PC-9 (cell line): ENCODE measurements around the gene SEMA4A. TPM values are rescaled to one million over a fixed set of nuclear protein-coding genes. Genes with fewer than 3 reads are reported as not detected.

ENCODE experiments used
- BruUV-seq: library from RNA; stranded (reverse); fragments of 400-500 nt; replicated peaks from 2 replicates; lab custom pipeline; 2021; lab: Mats Ljungman, UMichigan
- CTCF ChIA-PET: fragments of 300-600 bp; sonication (Branson Sonifier 250); formaldehyde crosslinking; loops from one replicate; lab custom pipeline; 2022; ENCODE audit warnings: antibody characterized with exemption; lab: Charles Lee
- POLR2A ChIA-PET: fragments of 300-600 bp; sonication (Branson Sonifier 250); formaldehyde crosslinking; loops from one replicate; lab custom pipeline; 2022; ENCODE audit warnings: antibody characterized with exemption; ENCODE audit not compliant: unreplicated experiment; lab: Charles Lee
- DNase-seq, 2 experiments: peaks; one replicate each; pipeline versions ENCODE4 v3.0.0 to v3.0.0-alpha.2; 2015 to 2022; ENCODE audit warnings: mixed read lengths in 1 of 2
- H2AFZ ChIP-seq: fragments of 200-600 bp; sonication (generic); 2 replicates; pipeline ENCODE4 v1.8.1; 2017; ENCODE audit warnings: antibody characterized with exemption
- H3F3A ChIP-seq: fragments of 200-600 bp; sonication (generic); 2 replicates; pipeline ENCODE4 v1.8.1; 2017; ENCODE audit warnings: antibody characterized with exemption, mild to moderate bottlenecking, low read depth; ENCODE audit not compliant: insufficient read depth
- H3K27ac ChIP-seq: fragments of 200-600 bp; sonication (generic); 2 replicates; pipeline ENCODE4 v1.6.1; 2016; ENCODE audit warnings: mixed run types
- H3K27me3 ChIP-seq: fragments of 200-600 bp; sonication (generic); 2 replicates; pipeline ENCODE4 v1.6.1; 2016; ENCODE audit warnings: low read depth, mixed run types; ENCODE audit not compliant: insufficient read depth
- H3K36me3 ChIP-seq: fragments of 200-600 bp; sonication (generic); 2 replicates; pipeline ENCODE4 v1.6.1; 2016; ENCODE audit warnings: low read depth, mixed run types
- H3K4me1 ChIP-seq: fragments of 200-600 bp; sonication (generic); replicated peaks from 2 replicates; pipeline ENCODE4 v1.6.1; 2016; ENCODE audit warnings: mixed run types; ENCODE audit not compliant: insufficient read depth
- H3K4me2 ChIP-seq: fragments of 200-600 bp; sonication (generic); 2 replicates; pipeline ENCODE4 v1.6.1; 2017; ENCODE audit warnings: mixed run types
- H3K4me3 ChIP-seq: fragments of 200-600 bp; sonication (generic); 2 replicates; pipeline ENCODE4 v1.6.1; 2016; ENCODE audit warnings: mixed run types
- H3K79me2 ChIP-seq: fragments of 200-600 bp; sonication (generic); 2 replicates; pipeline ENCODE4 v1.6.1; 2017; ENCODE audit warnings: low read depth, mixed run types
- H3K9me2 ChIP-seq: fragments of 200-600 bp; sonication (generic); 2 replicates; pipeline ENCODE4 v1.8.1; 2017; ENCODE audit warnings: mild to moderate bottlenecking; ENCODE audit not compliant: insufficient read depth
- H3K9me3 ChIP-seq: fragments of 200-600 bp; sonication (generic); 2 replicates; pipeline ENCODE4 v1.8.1; 2016; ENCODE audit warnings: low read depth; ENCODE audit not compliant: insufficient read depth
- H4K20me1 ChIP-seq: fragments of 200-600 bp; sonication (generic); 2 replicates; pipeline ENCODE4 v1.8.1; 2017; ENCODE audit not compliant: insufficient read depth
- CTCF ChIP-seq: fragments of 200-600 bp; sonication (generic); conservative IDR thresholded peaks from 2 replicates; pipeline ENCODE4 v1.6.1; 2017; ENCODE audit warnings: mixed run types, antibody characterized with exemption, mild to moderate bottlenecking, moderate library complexity
- EZH2 ChIP-seq: fragments of 200-600 bp; sonication (generic); IDR thresholded peaks from 2 replicates; pipeline ENCODE4 v1.8.0; 2017; ENCODE audit warnings: antibody characterized with exemption, low read depth
- intact Hi-C: fragments of 100-400 bp; cut with micrococcal nuclease; formaldehyde crosslinking; loops from one replicate; pipeline ENCODE4 v1.10.0; 2022; ENCODE audit not compliant: unreplicated experiment
- total RNA-seq: library from RNA; stranded (reverse); gene quantifications from 2 replicates; pipeline ENCODE4 v1.2.3, GENCODE V29; 2021

Gene SEMA4A
- total RNA-seq, 1 experiment from 2014 or later: 16.2 TPM

GRCh38 chr1:156112276-156113137 is 40.9 kb upstream of the SEMA4A start:
- DNase-seq: no peak
- Histone ChIP-seq H3K27me3 (no peaks in the 10 kb centered on the region), H3K36me3 (no peaks in the 10 kb centered on the region), H2AFZ (no peak overlapping the region), H3K9me3 (no peaks in the 10 kb centered on the region), H3K4me3 (no peak overlapping the region), H3K27ac (no peak overlapping the region), H3F3A (peaks cover 27% of the 10 kb centered on the region), H3K4me1 (peaks cover 65% of the 10 kb centered on the region), H3K4me2 (no peak overlapping the region), H4K20me1 (peaks cover 27% of the 10 kb centered on the region), H3K9me2 (no peaks in the 10 kb centered on the region), H3K79me2 (peaks cover 30% of the 10 kb centered on the region)
- BruUV-seq: no TSS peak
- intact Hi-C loops: no loop called here
- CTCF ChIA-PET: interaction anchor here (1.2 kb wide), 1 partner anchor 16 kb away, joined by 5 read pairs; no protein-coding TSS in a partner anchor
- TF ChIP-seq EZH2: no peak
- TF ChIP-seq CTCF: no peak
- POLR2A ChIA-PET: interaction anchor here (0.6 to 0.7 kb wide), 2 partner anchors 345 to 811 kb away, joined by 3 to 5 read pairs; no protein-coding TSS in a partner anchor

GRCh38 chr1:156113282-156113950 is 40.0 kb upstream of the SEMA4A start:
- H3K9me2 ChIP-seq: no peaks in the 10 kb centered on the region
- POLR2A ChIA-PET: interaction anchor here (0.6 to 2.4 kb wide), 8 partner anchors 9 to 812 kb away, joined by 3 to 24 read pairs (median 6); partner anchors contain the start of gene SMG5
- peaks cover 36% of the 10 kb centered on the region for H4K20me1 ChIP-seq
- no peak overlapping the region for H2AFZ ChIP-seq
- H3K79me2 ChIP-seq: peaks cover 39% of the 10 kb centered on the region
- peak overlapping the region; percentile 99 for H3K4me2 ChIP-seq
- DNase-seq: no peak
- intact Hi-C loops: no loop called here
- peaks cover 65% of the 10 kb centered on the region for H3K4me1 ChIP-seq
- peaks cover 6% of the 10 kb centered on the region; the same call in 1 of the 2 replicates for H3K36me3 ChIP-seq
- H3K27ac ChIP-seq: peak overlapping the region; percentile 69
- no TSS peak for BruUV-seq
- H3K9me3 ChIP-seq: no peaks in the 10 kb centered on the region
- peak overlapping the region; percentile 100; the same call in 1 of the 2 replicates for H3K4me3 ChIP-seq
- TF ChIP-seq CTCF (no peak), EZH2 (no peak)
- CTCF ChIA-PET: interaction anchor here (0.9 to 1.4 kb wide), 5 partner anchors 13 to 112 kb away, joined by 3 to 6 read pairs (median 5); no protein-coding TSS in a partner anchor
- no peaks in the 10 kb centered on the region for H3K27me3 ChIP-seq
- peaks cover 27% of the 10 kb centered on the region for H3F3A ChIP-seq
